GM19468 (cell line): Measurements from ENCODE around the gene HIVEP1.

Source experiments
- ATAC-seq: cut with Tn5 transposase; IDR thresholded peaks from one replicate; pipeline ENCODE4 v1.9.1; 2021; ENCODE audit warnings: mild to moderate bottlenecking, moderate library complexity, moderate number of reproducible peaks; ENCODE audit not compliant: unreplicated experiment; ENCODE audit errors: extremely low read depth

Gene HIVEP1

DNA sequence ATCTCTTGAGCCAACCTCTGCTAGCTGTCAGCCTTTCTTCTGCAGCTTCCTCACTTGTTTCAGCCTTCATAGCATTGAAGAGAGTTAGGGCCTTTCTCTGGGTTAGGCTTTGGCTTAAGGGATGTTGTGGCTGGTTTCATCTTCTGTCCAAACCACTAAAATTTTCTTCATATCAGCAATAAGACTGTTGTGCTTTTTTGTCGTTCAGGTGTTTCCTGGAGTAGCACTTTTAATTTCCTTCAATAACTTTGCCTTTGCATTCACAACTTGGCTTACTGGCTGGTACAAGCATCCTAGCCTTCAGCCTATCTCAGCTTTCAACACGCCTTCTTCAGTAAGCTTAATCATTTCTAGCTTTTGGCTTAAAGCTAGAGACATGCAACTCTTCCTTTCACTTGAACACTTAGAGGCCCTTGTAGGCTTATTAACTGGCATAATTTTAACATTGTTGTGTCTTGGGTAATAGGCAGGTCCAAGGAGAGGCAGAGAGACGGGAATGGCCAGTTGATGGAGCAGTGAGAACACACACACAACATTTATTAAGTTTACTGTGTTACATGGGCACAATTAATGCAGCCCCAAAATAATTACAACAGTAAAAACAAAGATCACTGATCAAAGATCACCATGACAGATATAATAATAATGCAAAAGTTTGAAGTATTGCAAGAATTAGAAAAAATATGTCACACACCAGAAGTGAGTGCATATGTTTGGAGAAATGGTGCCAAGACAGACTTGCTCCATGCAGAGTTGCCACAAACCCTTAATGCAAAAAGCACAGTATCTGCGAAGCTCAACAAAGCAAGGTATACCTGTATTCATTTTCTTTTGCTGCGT is 98.6 kb downstream of the HIVEP1 start:
- ATAC-seq: no peak

DNA sequence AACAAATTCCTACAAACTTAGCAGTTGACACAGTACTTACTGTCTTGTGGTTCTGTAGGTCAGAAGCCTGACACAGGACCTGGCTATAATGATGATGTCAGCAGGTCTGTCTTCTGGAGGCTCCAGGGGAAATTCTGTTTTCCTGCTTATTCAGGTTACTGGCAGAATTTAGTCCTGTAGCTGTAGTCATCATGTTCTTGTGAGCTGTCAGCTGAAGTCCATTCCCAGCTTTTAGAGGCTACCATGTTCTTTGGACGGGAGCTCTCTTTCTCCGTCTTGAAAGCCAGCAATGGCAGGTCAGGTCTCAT is 99.2 kb downstream of the HIVEP1 start:
- ATAC-seq: no peak

DNA sequence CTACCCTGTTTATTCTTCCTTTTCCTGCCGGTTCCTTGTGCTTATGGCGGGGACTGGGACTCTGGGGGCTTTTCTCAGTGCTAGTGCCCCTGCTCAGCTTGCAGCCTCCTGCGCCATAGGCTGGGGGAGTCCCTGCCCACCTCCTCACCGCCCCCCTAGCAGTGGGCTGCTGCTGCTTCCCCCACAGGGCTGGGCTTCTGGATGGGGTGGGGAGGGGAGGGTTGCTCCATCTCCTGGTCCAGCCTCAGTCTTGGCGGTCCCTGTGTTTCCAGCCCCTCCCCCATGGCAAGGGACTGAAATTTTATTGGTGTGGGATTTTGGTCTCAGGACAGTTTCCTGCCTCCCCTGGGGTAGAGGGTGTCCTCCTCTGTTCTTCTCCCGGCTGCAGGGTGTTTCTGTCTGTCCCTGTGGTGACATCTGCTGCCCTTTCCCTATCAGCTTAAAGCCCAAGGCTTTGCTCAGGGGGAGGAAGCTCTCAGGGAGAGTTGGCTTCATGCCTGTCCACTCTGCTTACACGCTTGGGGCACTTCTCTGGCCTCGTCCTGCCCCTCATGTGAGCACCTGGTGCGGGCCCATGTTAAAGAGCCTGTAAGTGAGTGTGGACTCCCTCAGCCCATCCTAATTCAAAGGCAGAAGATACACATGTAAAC is 100.6 kb downstream of the HIVEP1 start:
- no peak for ATAC-seq

DNA sequence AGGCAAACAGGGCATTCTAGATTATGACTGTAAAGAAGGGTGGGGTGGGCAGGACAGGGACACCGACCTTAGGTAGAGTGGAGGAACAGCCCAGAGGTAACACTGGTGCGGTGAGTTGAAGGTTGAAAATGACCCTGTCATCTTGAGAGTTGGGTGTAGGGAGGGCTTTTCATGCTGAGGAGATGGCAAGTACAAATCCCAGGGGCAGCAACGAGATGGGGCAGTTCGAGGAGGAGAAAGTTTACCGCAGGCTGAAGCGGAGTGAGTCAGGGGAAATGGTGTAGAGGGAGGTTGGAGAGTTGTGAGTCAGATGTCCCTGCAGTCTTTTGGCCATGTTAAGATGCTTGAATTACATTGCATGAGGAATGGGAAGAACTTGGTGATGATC is 101.1 kb downstream of the HIVEP1 start:
- ATAC-seq: no peak

DNA sequence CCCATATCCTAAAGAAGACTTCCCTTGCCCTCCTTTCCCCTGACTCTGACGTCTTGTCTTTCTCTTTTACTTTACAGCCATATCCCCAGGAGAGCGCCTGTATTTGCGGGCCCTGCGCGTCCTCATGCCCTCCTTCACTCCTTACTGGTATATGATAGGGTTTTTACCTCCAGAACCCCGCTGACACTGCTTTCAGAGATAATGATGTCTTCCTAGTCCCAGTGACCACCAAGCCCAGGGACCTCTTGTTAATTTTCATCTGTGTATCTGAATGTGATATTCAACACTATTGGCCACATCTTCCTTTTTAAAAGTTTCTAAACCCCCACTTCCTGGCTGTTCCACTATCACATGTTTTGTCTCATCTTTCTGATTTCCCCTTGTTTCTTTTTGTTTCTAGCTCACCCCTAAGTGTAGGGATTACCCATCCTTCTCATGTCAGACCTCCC is 102.0 kb downstream of the HIVEP1 start:
- no peak for ATAC-seq

DNA sequence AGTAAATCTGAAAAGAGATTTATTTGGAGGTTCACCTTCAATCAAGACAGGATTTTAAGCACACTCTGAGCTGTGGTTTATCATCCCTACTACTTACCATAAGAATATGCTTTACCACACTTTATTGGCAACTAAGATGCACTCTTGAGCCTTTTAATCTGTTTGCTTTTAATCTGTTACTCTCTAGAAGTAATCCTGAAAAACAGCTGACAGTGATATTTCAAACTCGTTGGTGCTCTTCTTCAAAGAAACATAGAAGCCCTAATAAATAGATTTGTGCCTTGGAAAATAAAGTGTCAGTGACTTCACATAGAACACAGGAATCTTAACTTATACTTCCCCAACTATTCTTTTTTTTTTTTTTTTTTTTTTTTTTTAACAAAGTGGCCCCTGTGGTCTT is 102.9 kb downstream of the HIVEP1 start:
- no peak for ATAC-seq

DNA sequence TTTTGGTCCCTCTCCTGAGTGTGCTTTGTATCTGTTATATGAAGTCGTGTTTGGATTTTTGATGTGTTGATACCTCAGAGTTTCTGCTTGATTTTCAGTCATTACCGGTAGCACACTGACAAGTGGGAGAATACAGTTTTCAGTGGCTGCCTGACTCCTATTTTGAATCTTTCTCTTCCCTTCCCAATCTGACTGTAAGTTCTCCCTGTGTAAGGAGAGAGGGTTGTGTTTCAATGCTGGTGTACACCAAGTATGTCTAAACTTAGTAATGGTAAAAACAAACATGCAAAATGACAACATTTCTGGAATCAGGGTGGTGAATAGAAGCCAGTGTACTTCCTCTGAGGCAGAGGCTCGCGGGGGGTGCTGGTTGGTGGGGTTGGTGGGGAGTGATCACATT is 103.4 kb downstream of the HIVEP1 start:
- no peak for ATAC-seq

DNA sequence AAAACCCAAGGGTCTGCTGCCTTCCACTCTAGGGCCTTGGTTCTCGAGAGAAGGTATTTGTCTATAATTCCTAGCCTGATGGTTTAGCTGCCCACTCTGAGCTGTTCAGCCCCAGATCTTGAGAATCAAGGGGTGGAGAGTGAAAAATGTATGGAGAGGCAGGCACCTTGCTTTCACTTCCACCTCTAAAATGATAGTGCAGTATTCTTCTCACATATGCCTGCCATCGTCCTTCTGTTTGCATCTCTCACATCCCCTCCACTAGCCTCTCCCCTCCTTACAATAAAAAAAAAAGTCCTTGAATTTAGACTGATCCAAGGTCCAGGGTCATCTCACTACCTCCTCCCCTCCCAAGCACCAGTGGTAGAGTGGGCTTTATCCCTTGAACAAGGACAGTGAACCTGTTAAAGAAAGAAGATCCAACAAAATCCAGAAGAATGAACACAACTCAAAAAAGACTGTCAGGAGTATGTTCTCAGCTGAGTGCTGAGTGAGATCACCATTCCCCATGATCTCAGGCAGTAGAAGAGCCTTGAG is 104.2 kb downstream of the HIVEP1 start:
- no peak for ATAC-seq

DNA sequence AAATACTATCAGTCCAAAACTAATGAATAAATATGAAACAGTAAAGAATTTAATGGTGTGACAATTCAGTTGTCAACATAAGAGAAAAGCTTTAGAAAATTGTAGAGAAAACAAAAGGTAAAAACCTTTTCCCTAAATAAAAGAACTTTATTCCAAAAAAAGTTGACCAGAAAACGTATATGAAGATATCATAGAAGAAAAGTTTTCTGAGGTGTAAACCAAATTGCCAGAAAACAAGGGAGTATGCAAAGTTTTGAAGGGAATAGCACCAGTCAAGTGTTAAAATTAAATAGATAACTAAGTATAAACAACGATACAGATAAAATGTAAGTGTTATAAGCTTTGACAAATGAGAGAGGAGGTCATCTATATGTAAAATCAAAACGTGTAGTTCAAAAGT is 104.9 kb downstream of the HIVEP1 start:
- ATAC-seq: no peak

DNA sequence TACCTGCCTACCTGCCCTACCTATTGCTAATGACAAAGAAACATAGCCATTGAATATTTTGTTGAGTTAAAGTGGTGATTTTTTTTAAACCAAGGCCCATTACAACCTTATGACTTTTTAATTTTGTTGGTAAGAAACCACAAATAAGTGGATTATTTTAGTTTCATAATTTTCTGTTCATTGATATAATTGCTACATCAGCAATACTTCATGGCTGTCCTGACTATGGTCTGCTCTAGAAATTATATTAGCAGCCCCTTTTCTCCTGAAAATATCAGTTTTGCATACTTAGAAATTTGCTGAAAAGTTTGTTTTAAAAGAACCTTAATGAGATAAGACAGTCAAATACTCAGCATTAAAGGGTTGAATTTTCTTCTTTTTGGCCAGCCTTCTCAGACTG is 106.5 kb downstream of the HIVEP1 start:
- ATAC-seq: no peak

DNA sequence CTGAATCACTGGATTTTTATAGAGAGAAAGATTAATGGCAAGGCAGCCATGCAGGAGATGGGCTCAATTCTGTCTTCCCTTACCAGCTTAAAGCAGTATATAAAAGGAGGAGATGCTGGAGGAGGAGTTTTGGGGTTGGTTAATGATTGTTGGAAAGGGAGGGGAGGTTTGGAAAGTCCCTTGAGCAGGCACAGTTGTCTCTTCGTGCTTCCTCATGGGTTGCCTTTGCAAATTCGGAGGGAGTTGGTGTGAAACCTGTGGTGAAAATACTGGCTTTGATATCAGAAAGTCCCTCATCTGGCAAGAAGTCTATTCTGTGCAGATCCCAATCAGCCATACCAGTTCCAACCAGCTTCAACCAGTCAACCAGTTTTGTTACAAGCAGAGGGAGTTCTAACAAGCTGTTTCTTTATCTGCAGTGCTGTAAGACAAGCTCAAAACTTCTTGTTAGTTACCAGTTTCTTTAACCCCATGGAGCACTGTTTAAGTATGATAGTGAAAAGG is 107.0 kb downstream of the HIVEP1 start:
- peak; percentile 64 for ATAC-seq

DNA sequence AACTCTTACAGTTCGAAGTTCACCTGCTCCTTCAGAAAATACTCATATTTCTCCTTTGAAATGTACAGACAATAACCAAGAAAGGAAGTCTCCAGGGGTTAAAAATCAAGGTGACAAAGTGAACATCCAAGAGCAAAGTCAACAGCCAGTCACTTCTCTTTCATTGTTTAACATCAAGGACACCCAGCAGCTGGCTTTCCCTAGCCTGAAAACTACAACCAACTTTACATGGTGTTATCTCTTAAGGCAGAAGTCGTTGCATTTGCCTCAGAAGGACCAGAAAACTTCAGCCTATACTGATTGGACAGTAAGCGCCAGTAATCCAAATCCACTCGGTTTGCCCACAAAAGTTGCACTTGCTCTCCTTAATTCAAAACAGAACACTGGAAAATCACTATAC is 113.3 kb downstream of the HIVEP1 start:
- no peak for ATAC-seq

DNA sequence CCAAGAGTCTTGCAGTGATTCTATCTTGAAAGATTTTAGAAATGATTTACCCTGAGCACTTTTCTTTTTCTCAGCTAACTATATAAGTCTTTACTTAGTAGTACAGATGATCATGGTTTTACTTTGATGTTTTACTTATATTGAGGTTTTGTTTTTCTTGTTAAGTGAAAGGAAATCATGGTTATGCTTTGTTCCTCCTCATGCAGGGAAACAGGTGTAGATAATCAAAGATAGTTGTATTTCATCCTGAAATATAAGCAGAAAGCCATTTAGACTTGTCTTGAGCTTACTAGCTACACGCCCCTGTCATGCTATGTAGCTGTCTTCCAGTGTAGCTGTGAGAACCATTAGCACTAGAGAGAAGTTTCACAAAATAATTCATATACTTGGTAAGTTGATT is 113.9 kb downstream of the HIVEP1 start:
- ATAC-seq: no peak

DNA sequence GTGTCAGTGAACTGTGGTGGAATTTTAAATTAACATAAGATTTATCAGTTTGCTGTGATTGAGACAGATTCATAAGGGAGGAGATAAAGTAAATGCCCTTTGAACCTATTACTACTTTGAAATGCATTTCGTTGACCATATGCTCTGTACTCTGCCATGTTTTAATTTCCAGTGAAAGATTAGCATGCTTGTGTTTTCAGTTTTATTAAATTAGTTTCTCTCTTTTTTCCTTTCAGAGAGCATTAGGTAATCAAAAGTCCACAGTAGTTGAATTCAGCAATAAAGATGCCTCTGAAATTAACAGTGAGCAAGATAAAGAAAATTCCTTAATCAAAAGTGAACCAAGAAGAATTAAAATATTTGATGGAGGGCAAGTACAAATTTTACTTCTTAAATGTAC is 117.4 kb downstream of the HIVEP1 start:
- no peak for ATAC-seq

DNA sequence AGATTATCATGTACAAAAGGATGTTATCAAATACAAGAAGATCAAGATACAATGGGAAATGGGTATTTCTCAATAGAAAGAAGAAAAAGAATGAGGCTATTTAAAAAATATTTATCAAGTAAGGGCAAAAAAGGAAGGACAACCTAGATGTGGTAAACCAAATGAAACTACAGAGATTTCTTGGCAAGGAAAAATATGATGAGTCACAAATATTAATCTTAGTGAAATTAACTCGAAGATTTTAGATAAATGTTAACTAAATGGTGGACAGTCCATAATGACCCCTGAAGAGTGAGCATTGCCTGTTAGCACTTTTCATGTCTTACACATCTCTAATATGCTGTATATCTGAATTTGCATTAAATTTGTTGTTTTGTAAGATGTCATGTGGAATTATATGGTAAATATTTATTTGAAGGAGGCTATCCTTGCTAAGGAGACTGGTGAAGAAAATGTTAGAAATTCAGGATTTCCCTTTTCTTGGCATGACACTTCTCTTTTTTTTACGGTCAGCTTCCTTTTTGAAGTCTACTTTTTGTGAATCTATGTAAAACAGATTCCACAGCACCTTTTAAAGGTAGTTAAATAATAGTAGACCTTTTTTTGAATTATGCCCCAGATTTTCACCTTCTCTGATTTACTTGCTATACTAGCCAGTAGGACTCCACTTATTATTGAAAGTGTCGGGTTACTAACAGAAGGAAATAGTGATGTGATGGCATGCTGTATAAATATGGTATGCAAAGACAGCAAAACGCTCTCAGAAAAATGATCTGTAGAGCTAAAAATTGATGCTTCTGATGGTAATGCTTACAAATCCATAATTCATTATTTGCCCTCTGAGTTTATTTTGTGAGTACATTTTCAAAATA is 120.5 kb downstream of the HIVEP1 start:
- no peak for ATAC-seq

DNA sequence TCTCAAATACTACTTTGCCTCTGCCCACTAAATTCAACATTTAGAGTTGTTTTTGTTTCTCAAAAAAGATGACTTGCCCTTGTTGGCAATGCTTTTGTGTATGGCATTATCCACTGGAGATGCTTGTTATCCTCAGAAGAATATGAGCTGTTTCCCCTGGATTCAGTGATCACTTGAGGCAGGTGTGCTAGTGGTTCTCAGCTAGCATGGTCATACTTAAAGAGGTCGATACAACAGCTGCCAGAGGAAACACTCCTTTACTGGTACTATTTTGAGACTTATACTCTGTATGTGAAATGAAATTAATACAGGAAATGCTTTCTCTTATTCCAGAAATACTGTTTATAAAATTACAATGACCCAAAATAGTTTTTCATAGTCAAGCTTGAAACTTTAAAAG is 122.5 kb downstream of the HIVEP1 start:
- ATAC-seq: no peak

DNA sequence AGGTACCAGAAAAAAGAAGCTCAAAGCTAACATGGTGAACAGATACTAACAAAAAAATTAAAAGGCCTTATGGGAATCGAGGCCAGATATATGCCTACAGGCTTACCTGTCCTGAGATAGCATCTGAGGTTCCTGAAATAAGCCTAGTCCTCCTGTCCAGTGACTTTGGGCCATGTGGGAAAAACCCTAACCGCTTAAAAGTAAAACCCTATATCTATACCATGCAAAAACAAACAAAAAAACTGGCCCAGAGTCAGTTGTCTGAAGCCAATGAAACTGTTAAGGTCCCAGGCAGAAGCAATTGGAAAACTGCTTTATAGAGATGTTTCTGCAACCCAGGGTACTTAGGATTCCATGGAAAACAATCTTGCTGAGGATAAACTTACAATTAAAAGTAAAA is 122.9 kb downstream of the HIVEP1 start:
- no peak for ATAC-seq

DNA sequence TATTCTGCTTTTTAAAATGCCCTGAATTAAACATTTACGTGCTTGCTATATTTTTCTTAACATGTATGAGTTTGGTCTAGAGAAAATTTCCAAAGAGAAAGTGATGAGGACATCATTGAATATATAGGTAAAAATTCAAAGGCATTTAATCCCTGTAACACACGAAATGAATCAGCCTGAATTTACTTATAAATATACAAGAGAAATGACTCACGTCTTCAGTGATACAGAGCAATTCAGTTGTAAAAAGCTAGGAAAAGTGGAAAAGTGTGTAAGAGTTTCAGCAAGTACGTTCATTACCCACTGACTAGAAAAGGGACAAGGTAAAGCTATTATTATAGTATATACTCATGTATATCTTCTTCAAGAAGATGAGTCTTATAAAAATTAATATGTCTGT is 124.8 kb downstream of the HIVEP1 start:
- no peak for ATAC-seq

DNA sequence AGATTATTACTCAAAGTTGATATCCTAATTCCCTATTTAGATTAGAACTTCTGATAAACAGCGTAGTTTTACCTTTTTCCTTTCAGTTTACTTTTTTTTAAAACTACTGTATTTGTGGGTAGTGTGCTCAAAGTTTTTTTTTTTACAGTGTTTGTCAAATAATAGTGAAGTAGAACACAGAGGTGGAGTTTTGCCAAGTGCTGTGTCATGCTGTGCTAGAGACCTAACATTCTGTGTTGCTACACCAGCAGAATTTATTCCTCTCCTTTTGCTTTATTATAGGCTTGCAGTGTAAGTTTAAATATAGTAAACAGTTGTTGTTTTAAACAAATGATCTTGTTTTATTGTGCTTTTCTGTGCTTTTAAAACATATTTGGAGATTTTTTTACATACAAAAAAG is 125.4 kb downstream of the HIVEP1 start:
- no peak for ATAC-seq

DNA sequence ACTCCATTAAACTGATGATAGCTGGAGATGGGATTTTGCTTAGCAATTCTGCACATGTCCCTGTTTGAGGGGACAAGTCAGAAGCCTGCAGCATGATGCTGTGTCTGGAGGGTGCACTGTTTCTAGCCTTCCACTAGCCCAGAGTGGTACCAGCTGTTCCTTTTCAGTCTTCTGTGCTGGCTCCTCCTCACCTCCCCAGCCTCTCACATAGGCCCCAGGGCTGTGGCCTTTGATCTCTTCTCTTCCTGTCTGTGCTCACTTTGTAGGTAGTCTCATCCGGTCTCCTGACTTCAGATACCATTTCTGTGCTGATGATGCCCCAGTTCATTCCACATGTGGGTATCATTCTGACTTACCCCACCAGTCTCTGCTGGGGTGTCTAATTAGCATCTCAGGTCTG is 126.3 kb downstream of the HIVEP1 start:
- ATAC-seq: no peak

DNA sequence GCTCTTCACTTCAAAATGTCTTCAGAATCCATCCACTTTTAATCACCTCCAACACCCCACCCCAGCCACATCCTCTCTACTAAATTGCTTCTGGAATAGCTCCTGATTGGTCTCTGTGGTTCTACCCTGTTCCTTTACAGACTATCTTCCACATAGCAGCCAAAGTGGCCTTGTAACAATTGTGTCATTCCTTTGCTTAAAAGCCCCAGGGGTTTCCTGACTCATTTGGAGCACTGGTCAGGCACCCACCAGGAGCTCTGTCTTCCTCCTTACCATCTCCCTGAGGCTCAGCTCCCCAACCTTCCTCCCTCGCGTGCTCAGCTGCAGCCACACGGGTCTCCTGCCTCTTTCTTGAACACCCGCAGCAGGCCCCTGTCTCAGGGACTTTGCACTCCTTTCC is 126.8 kb downstream of the HIVEP1 start:
- no peak for ATAC-seq
